RPMI8226 (cell line): ENCODE data around the gene OR6F1.
A peak's percentile ranks its signal among the peaks of the same experiment; 100 is the strongest.
"Not testable (repeated sequence)": the region's sequence is repeated elsewhere in the genome, so short reads cannot be mapped to it uniquely, and the experiment has no call there.

Experiments used
- DNase-seq: peaks from one replicate; pipeline ENCODE4 v3.0.0-alpha.2; 2015

OR6F1 gene

GRCh38 chr1:247716546-247716945 is at the start of gene OR6F1:
TSS of gene OR6F1 (minus strand) at chr1:247716646. CDS start at chr1:247712755, 3,891 bp downstream.
- no peak for DNase-seq

GRCh38 chr1:247760456-247760855 is 44.0 kb upstream of the OR6F1 start, which contains the start of gene OR1C1:
TSS of gene OR1C1 (minus strand) at chr1:247760556. CDS start at chr1:247758406, 2,150 bp downstream.
- no peak for DNase-seq

GRCh38 chr1:247754311-247754710 is 37.9 kb upstream of the OR6F1 start:
- DNase-seq = not testable (repeated sequence)

- no peak for DNase-seq
Observed at GRCh38 chr1:247749870-247750269, 33.4 kb upstream of the OR6F1 start.

- no peak for DNase-seq
Observed at GRCh38 chr1:247748041-247748440, 31.6 kb upstream of the OR6F1 start, which contains the start of gene OR14A2. TSS of gene OR14A2 (minus strand) at chr1:247748141.

GRCh38 chr1:247747616-247748015 is 31.2 kb upstream of the OR6F1 start:
- DNase-seq = no peak

GRCh38 chr1:247746391-247746935 is 30.0 kb upstream of the OR6F1 start:
- no peak for DNase-seq

- not testable (repeated sequence) for DNase-seq
Observed at GRCh38 chr1:247742215-247742760, 25.8 kb upstream of the OR6F1 start.

- no peak for DNase-seq
Observed at GRCh38 chr1:247741756-247742155, 25.3 kb upstream of the OR6F1 start.

- DNase-seq = no peak
Observed at GRCh38 chr1:247740721-247741120, 24.3 kb upstream of the OR6F1 start.

- no peak for DNase-seq
Observed at GRCh38 chr1:247738315-247738714, 21.9 kb upstream of the OR6F1 start, which contains the start of gene OR14K1. TSS of gene OR14K1 (plus strand) at chr1:247738615. CDS start at chr1:247738615, 0 bp downstream.

- no peak for DNase-seq
Observed at GRCh38 chr1:247721222-247721621, 4.8 kb upstream of the OR6F1 start.

- DNase-seq = no peak
Observed at GRCh38 chr1:247713753-247714152, 2.7 kb downstream of the OR6F1 start.

GRCh38 chr1:247710681-247711080 is 5.8 kb downstream of the OR6F1 start:
- not testable (repeated sequence) for DNase-seq

- no peak for DNase-seq
Observed at GRCh38 chr1:247701338-247701737, 15.1 kb downstream of the OR6F1 start.

- DNase-seq = peak; percentile 70
Observed at GRCh38 chr1:247681288-247681897, 35.1 kb downstream of the OR6F1 start.

- no peak for DNase-seq
Observed at GRCh38 chr1:247680171-247680570, 36.3 kb downstream of the OR6F1 start.

- no peak for DNase-seq
Observed at GRCh38 chr1:247679639-247680038, 36.8 kb downstream of the OR6F1 start, which contains the start of gene OR13G1. TSS of gene OR13G1 (minus strand) at chr1:247679739. CDS start at chr1:247673041, 6,698 bp downstream.

GRCh38 chr1:247669225-247669624 is 47.2 kb downstream of the OR6F1 start:
- DNase-seq = no peak
